22Rv1 (cell line): Measurements from ENCODE around the gene DNAJB5.

Experiments
- ZFX ChIP-seq: fragments of 450-650 bp; IDR thresholded peaks from 2 replicates; pipeline ENCODE4 v1.6.1; 2017; ENCODE audit warnings: antibody characterized with exemption, borderline replicate concordance
- TF ChIP-seq, protein P1 (sequence below): fragments of 450-650 bp; IDR thresholded peaks from 2 replicates; pipeline ENCODE4 v1.5.1; 2017; ENCODE audit warnings: mild to moderate bottlenecking

GRCh38 chr9:35028341-35028740 is 38.8 kb downstream of the DNAJB5 start:
- TF ChIP-seq, protein P1, sequence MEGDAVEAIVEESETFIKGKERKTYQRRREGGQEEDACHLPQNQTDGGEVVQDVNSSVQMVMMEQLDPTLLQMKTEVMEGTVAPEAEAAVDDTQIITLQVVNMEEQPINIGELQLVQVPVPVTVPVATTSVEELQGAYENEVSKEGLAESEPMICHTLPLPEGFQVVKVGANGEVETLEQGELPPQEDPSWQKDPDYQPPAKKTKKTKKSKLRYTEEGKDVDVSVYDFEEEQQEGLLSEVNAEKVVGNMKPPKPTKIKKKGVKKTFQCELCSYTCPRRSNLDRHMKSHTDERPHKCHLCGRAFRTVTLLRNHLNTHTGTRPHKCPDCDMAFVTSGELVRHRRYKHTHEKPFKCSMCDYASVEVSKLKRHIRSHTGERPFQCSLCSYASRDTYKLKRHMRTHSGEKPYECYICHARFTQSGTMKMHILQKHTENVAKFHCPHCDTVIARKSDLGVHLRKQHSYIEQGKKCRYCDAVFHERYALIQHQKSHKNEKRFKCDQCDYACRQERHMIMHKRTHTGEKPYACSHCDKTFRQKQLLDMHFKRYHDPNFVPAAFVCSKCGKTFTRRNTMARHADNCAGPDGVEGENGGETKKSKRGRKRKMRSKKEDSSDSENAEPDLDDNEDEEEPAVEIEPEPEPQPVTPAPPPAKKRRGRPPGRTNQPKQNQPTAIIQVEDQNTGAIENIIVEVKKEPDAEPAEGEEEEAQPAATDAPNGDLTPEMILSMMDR, result no peak
- no peak for TF ChIP-seq ZFX
